NCI-H460 (cell line): ENCODE results near the gene UTS2R. TPM values are rescaled to one million over a fixed set of nuclear protein-coding genes. Genes with fewer than 3 reads are reported as not detected.

Experiments used
- DNase-seq: peaks from one replicate; pipeline ENCODE4 v3.0.0-alpha.2; 2016; ENCODE audit warnings: low read depth; ENCODE audit errors: extremely low read depth
- small RNA-seq, 2 experiments: library from RNA; depleted of rRNA; stranded (forward); fragments of <200 nt; gene quantifications; one replicate each; pipeline ENCODE3, GENCODE V24; 2014
- total RNA-seq: library from RNA; depleted of rRNA; stranded (reverse); fragments of >200 nt; shearing (Covaris generic); gene quantifications from 2 replicates; pipeline ENCODE4 v1.2.3, GENCODE V29; 2014; rRNA removed

UTS2R gene
- total RNA-seq, 1 experiment from 2014 or later, result not detected

GRCh38 chr17:82424001-82424862, 52.7 kb downstream of the UTS2R start:
- DNase-seq, result no peak

GRCh38 chr17:82424863-82425159, 53.2 kb downstream of the UTS2R start:
- no peak for DNase-seq

Small RNAs within 50 kb of the gene (small RNA-seq; reads per million reads assigned to genes)
- gene RF00019, result 0 reads per million in 2 experiments

Other genes with a start within 250 kb of the UTS2R start
- gene CCDC57, start 158.9 kb upstream of the UTS2R start, total RNA-seq, result 21.2 and 21.3 TPM in 2 replicates
- 217 and 220 TPM in 2 replicates for gene SLC16A3, start 142.7 kb upstream of the UTS2R start, total RNA-seq
- 26.6 and 31.6 TPM in 2 replicates for gene CSNK1D, start 98.1 kb upstream of the UTS2R start, total RNA-seq
- gene CD7, start 54.2 kb upstream of the UTS2R start, total RNA-seq, result 0.32 TPM in 1 of 2 replicates, not detected in the other
- 13.0 and 19.3 TPM in 2 replicates for gene SECTM1, start 38.0 kb upstream of the UTS2R start, total RNA-seq
- 0.20 and 0.57 TPM in 2 replicates for gene TEX19, start 12.5 kb upstream of the UTS2R start, total RNA-seq
- gene HEXD, start 46.6 kb downstream of the UTS2R start, total RNA-seq, result 8.8 and 14.1 TPM in 2 replicates
- gene OGFOD3, start 46.8 kb downstream of the UTS2R start, total RNA-seq, result 30.8 and 31.7 TPM in 2 replicates
- 39.5 TPM in 2 replicates for gene CYBC1, start 79.0 kb downstream of the UTS2R start, total RNA-seq
- gene NARF, start 87.0 kb downstream of the UTS2R start, total RNA-seq, result 26.6 and 37.7 TPM in 2 replicates
- gene FOXK2, start 148.0 kb downstream of the UTS2R start, total RNA-seq, result 43.9 and 45.9 TPM in 2 replicates